Left forelimb (tissue), 1 donor: Measurements from ENCODE around the gene KLF13.

Source experiments
- DNase-seq: peaks from one replicate; pipeline ENCODE4 v3.0.0-alpha.2; 2018; ENCODE audit warnings: low spot score

Gene KLF13

DNA sequence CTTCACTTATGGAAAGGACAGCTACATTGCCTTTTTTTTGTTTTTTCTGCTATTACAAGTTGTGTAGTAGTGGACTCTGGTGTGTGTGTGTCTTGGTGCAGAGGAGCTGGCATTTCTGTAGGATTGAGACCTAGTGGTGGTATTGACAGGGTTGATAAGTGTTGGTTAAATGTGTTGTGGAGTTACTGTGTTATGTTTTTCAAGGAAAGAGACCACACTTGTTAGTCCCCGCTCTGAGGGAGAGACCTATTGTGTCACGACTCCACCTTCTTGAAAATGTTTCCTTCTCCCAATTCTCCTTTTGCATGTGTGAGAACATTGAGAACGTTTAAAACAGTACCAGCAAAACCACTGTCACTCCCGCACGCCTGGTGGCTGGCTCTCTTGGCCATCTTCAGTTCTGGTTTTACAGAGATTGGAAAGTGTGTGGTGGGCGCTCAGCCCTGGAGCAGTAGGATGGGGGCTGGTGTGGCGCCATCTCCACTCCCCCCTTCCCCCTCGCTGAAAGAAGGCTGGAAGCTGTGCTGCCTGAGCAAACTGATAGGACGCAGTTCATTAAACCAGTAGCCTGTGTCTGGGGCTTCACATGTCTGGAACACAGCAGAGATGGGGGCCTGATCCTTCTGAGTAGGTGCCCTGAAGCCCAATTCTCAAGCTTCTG, 5.5 kb downstream of the KLF13 start:
- DNase-seq = no peak

DNA sequence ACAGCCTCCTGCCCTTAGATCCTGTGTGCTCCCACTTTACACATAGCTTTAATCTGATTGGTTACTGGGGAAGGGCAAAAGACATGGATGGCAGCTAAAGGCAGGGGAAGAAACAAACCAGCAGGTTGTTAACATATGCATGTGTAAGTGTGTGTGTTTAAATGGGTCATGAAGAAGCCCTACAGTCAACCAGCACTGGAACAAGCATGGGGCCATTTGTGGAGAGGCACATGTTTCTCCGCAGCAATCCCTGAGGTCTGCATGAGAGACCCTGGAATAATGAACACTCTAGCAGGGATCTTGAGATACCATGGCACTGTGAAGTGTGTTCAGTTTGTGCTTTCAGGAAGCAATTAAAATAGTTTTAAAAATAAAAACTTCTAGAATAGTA, 6.0 kb downstream of the KLF13 start:
- no peak for DNase-seq

DNA sequence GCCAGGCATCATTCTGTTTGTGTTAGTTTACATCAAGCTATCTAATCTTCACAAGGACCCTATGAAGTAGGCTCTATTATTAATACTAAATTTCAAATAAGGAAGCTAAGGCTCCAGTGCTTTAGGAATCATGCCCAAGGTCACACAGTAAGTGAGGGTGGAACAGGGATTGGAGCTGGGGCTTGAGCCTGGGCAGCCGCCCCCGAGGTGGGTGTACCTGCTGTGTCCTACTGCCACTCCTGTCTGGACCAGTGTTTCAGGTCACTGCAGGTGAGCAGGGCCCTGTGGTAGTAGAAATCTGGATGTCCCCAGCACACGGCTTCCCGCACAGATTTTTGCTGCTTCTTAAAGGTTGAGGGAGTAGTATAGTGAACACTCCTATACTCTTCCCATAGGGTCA, 6.5 kb downstream of the KLF13 start:
- DNase-seq = no peak

DNA sequence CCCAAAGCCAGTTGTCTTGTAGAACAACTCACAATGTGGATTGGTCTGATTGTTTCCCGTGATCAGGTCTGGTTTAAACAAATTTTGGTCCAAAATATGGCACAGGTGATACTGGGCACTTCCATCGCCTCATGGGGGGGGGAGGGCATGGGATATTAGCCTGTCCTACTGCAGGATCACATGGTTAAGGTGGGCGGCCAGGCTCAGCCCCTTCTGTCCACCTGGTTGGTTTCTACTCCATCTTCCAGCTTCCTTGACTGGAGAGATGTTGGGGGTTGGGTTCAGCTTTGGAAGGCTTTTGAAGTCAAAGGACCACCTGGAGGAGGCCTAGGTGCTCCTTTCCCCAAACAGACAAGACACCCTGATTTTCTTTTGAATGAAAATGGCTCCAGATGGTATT, 7.2 kb downstream of the KLF13 start:
- DNase-seq = no peak

DNA sequence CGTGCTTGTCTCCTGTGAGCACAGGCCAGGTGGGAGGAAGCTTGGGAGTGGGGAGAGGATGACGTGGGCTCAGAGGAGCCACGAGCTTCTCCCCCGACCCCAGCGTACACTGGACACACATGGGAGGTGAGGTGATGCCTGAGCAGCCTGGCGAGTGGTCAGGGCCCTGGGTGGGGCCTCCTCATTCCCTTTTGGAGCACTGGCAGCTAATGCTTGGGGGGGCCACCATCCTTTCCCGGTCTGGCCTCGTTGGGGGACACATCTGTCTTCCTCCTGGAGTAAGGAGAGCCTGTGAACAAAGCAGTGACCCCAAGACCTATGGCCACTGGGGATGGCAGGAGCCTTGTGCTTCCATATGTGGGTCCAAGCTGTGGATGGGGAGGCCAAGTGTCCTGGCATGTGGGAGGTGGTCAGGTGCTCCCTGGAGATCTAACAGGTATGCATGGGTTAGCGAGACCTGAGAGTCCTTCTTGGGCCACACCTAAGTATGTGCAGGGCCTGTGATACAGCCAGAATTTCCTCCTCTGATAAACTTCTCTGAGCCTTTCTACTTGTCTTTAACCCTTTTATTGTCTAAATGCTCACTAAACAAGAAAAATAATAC, 9.5 kb downstream of the KLF13 start:
- no peak for DNase-seq

DNA sequence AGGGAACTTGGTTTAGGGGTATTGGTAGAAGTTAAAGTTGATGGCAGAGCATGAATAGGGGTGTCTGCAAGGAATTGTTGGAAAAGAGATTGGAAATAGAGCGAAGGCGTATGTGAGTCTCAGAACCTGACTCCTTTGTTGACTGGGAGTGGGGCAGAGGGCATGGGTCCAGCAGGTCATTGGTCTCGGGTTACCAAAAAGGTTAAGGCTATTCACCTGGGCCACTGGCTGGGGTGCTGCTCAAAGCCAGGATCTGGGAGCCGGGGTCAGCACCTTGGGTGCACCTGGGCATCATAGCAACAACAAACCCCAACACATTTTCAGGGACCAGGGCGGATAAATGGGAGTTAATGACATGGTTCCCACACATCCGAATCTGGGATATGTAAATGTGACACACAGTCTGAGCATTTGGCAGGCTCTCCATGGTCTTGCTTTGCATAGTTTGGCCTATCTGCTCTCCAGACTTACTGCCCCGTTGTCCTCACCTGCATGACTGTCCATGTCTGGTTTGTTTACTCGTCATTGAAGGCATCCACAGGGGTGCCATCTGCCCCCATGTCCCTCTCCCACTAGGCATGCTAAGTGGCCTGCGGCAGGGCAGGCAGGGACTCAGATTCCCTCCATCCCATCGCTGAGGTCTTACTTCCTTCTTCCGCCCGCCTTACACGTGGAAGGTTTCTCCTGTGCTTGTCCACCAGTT, 10.1 kb downstream of the KLF13 start:
- DNase-seq = no peak

DNA sequence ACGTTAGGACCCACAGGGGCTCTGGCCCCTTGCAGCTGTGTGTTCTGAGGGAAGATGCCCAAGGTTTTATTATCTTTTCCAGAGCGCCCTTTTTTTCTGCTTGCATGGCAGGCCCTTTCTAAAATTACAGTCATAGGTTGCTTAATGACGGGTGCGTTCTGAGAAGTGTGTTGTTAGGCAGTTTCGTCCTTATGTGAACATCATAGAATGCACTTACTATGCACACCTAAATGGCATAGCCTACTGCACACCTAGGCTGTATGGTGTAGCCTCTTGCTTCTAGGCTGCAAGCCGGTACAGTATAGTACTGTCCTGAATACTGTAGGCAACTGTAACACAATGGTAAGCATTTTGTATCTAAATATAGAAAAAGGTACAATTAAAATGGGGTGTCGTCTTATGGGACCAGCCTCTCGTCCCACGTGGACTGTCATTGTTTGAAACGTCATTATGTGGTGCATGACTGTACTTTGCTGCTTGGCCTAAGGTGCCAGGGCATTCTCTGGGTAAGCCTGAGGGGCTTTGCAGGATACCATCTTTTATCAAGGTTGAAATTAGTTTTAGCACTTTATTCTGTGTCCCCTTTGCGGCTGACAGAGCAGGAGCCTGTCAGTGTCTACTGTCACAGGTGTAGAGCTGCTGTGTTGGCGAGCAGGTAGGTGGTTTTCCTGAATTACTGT, 10.9 kb downstream of the KLF13 start:
- no peak for DNase-seq

DNA sequence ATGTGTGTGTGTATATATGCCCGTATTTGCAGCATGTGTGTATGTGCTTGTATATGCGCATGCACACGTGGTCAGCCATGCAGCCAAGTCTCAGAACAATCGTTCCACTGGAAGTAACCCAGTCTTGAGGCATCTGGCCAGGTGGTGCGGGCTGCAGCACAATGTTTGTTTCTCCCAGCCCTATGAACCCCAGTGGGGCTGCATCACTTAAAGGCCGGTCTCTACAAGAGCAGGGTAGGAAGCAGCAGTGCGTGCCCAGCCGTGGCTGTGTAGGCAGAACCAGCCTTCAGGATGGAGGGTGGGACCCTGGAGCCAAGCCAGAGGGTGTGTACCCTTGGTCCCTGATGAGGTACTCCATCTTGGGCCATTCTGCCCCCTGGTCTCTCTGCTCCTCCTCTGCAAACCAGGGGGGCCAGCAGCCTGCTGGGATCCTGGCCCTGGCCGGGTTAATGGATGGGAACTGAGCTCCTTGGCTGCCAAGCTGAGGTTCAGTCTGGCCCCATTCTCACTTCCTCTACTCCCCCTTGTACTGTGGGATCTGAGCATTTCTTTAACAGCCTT, 11.8 kb downstream of the KLF13 start:
- no peak for DNase-seq

DNA sequence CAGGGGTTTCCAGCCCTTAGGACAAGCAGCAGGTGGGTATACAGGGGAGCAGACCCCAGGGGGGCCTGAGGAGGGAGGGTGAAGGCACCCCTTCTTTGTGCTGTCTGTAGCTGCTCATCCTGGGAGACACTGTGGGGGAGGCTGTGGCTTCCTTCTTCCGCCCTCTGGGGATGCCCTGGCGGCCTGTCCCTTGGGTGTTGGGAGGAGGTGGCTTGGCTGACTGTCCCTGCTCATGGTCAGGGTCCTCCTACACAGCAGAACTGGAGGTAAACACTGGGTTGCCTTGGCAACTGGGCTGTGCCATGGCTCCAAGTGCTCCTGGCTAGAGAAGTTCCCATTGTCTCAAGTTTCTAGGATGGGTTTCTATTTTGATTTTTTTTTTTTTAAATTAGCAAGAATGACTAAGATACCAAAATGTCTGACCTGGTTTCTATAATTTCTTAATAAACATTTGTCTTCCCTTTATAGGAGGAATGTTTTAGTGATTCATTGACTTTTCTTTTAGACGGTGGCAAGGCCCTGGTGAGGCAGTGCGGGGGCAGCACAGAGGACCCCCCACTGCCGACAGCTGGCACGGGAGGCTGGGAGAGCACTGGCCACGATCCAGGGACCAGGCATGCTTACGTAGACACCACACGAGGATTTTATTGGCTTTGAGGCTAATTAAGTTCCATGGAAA, 12.4 kb downstream of the KLF13 start:
- DNase-seq = no peak

DNA sequence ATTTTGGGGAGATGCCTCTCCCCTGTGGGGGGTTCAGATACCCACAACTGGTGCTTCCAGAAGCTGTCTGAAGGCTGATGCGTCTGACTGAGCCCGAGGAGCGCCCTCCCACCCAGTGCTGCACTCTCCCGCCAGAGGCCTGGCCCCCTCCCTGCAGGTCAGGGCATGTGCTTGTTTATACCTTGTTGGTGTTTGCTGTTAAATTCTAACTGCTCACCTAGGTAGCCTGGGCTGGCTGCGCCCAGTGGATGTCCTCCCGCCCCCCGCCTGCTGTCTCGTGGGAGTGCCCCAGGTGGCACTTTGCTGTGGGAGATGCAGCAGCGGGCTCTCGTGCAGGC, 12.9 kb downstream of the KLF13 start:
- DNase-seq = no peak

DNA sequence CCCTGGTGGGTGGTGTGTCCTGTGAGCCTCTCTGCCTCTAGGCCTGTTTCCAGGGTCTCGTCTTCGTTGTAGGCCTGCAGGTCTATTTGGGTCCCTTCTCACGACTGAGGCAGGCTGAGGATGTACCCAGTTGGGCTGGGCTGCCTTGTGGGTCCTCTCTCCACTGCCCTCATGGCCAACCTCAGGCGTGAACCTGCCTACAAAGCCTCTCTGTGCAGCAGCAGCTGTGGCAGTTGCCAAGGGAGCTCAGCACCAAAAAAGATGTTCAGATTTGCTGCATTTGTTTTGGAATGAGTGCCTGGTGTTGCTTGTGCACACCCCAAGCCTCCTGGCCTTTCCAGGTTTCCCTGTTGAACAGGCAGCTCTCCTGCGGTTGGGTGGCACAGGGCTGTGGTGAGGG, 13.4 kb downstream of the KLF13 start:
- DNase-seq = no peak

DNA sequence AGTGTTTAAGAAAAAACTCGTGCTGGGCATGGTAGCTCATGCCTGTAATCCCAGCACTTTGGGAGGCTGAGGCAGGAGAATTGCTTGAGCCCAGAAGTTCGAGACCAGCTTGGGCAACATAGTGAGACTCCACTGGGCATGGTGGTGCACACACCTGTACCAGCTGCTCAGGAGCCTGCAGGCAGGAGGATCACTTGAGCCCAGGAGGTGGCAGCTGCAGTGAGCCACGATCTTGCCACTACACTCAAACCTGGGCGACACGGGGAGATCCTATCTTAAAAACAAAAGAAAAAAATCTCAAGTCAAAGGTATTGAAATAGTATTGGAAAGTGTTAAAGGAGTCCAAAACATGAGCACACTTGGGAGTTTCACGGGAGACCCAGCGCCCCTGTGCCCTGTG, 14.0 kb downstream of the KLF13 start:
- DNase-seq = no peak

DNA sequence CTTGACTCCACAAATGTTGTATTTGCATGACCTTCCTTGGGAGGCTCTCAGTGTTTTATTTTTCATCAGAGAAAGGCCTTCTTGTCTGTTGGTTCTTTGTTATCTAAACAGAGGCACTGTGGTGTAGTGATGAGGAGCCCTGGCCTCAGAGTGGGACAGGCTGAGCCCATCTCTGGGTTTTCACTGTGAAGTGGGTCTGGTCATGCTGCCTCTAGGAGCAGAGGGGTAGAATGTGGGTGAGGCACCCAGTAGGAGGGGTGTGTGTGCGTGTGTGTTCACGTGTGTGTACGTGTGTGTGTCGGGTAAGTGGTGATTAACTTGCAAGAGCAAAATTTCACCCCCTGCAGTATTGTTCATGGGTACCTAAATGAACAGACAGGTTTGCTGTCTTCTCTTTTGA, 14.4 kb downstream of the KLF13 start:
- DNase-seq = no peak

DNA sequence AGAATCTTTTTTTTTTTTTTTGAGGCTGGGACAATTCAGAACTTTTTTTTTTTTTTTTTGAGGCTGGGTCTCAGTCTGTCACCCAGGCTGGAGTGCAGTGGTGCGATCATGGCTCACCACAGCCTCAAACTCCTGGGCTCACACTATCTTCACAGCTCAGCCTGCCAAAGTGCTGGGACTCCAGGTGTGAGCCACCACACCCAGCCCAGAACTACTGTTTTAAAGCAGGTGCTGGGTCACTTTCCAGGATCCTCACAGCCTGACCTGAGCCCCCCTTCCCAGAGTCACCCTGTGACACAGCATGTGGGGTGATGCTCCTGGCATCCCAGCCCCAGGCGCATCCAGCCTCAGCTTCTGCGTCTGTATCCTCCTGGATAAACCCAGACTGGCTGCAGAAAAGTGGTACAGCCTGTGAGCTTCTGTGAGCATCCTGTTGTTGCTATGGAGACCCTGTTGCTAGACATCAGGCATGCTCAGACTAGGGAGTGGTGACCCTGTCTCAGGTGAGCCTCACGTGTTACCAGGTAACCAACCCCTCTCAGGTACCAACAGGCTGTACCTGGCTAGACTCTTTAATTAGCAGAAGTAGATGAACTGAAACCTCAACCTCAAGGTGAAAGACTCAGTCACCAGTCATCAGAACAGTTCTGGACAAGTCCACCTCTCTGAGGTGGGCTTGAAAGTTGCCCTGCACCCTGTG, 15.0 kb downstream of the KLF13 start:
- no peak for DNase-seq

DNA sequence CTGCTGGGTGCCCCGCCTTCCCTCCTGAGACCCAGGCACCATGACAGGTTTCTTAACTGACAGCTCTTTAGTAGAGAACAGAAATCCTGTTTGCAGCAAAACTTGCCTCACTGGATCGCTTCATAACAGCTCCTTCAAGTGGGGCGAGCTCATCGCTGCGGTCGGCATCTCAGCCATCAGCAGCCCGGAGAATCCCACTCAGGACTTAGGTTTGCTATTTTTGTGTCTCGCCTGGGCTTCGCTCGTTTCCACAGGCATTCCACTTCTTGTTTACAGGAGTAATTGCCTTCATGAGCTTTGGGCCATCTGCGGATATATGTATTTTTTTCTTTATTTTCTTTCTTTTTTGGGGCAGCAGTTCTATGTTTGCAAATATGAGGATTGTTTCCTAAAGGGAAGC, 15.7 kb downstream of the KLF13 start:
- no peak for DNase-seq

DNA sequence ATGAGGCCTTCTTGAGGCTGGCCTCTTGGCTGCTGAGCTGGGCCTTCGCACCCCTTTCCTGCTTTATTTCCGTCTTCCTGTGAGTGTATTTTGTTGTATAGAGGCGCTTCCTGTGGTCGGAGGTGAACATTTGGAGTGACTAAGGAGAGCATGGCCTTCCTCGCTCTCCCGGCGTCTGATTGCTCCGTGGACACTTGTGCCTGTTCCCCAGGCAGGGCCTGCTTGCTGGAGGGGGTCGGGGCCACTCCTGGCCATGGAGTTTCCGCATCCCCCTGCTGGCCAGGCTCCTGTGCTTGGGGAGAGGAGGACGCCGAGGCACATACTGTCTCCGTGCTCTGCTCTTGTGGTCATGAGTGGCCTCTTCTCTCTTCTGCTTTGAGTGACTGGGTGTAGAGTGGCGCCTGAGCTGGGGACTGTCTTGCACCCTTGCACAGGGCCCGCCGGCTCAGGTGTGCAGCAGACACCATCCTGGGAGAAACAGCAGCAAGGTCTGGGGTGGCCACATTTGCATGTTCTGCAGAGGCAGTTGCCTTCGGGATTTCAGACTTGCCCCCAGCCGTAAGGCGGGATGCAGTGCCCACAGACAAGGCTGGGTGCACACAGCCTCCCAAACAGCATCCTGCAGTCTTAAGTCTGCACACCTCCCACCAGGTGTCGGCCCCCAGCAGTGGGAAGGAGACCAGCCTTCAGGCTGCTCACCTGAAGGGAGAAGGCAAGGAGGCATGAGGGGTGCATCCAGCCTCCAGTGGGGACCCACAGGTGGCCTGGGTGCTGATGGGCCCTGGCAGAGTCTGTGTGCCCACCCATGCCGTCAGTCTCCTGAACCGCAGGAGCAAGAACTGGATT, 16.4 kb downstream of the KLF13 start:
- no peak for DNase-seq

DNA sequence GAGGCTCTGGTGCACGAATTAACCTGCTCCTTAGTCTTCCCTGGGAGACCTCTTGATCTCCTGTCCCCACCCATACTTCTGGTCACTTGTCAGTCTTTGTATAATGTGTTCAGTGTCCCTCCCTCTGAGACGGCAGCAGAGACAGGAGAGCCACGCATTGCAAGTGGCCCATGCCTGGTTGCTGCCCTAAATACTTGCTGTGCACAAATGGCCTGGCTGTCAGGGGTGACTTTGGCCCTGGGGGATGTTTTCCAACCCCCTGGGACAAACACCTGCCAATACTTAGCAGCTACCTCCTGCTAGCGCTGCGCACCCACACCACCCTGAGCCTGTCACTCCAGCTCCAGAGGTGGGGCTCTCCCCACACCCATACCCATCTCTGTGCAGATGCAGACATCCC, 17.2 kb downstream of the KLF13 start:
- DNase-seq = no peak

DNA sequence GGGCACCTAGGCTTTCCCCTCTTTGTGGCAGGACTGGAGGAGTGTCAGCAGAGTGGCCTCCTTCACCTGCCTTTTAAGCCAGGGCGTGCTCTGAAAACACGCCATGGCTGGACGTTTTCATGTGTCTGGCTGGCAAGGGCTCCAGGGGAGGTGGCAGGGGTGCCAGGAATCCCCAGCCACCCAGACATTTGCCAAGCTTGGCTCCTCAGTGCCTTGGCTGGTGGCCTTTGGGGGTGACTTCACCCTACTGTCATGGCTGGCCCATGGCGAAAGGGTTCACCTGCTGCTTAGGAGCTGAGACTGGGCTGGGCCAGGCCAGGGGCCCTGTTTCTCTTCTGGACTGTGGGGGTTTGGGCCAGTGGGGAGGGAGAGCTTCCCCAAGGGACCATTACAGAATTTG, 17.6 kb downstream of the KLF13 start:
- DNase-seq = no peak

DNA sequence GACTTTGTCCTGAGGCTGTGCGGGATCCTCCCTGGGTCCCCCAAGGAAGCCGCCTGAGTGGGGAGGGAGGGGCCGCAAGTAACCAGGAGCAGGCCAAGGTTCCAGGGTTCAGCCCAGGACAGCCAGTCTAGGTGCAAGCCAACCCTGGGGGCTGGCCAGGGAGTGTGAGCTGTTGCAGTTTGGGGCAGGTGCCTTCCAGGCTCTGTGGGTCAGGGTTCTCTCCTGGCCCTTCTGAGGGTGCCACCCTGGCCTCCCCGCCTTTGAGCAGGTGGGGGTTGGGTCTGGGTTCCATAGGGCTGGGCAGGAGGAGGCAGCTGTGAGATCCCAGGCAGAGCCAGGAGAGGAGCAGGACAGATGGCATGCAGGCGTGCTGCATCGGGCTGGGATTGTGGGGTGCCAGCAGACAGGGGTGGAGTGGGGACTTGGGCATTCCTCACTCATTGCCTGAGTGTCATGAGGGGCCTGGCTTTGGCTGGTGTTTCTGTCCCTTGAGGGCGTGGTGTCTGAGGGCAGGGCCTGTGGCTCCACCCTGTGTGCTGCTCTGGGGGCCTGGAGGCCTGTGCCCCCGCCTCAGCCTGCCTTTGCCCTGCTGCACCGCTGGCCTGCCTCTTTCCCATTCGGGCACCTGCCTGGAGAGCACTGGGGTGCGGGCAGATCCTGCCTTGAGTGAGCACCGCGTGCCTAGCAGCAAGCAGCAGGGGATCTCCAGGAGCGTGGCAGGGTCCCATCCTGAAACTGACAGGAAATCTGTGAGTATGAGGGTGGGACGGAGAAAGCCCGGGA, 18.4 kb downstream of the KLF13 start:
- no peak for DNase-seq
